HFFc6 (cell line): Measurements from ENCODE around the gene MYBPHL. TPM values are rescaled to one million over a fixed set of nuclear protein-coding genes. Genes with fewer than 3 reads are reported as not detected.

Source experiments
- DNase-seq: peaks from one replicate; pipeline ENCODE4 v3.0.0-alpha.2; 2018
- H3K27ac Mint-ChIP-seq: 2 replicates; pipeline ENCODE4 v1.8.0; 2020; ENCODE audit warnings: mild to moderate bottlenecking, mixed read lengths
- H3K27me3 Mint-ChIP-seq: 2 replicates; pipeline ENCODE4 v1.8.0; 2021; ENCODE audit warnings: mild to moderate bottlenecking, moderate library complexity, mixed read lengths; ENCODE audit not compliant: insufficient read depth
- H3K36me3 Mint-ChIP-seq: 2 replicates; pipeline ENCODE4 v1.8.0; 2021; ENCODE audit warnings: low read depth, mixed read lengths
- H3K4me1 Mint-ChIP-seq: 2 replicates; pipeline ENCODE4 v1.8.0; 2020; ENCODE audit warnings: low read depth, mixed read lengths
- H3K4me3 Mint-ChIP-seq: 2 replicates; pipeline ENCODE4 v1.8.0; 2020; ENCODE audit warnings: mild to moderate bottlenecking, moderate library complexity, mixed read lengths
- H3K9me3 Mint-ChIP-seq: 2 replicates; pipeline ENCODE4 v1.8.0; 2020; ENCODE audit warnings: mild to moderate bottlenecking, mixed read lengths
- CTCF ChIP-seq: fragments of 200-600 bp; sonication (generic); IDR thresholded peaks from 2 replicates; pipeline ENCODE4 v1.5.0; 2021; ENCODE audit warnings: antibody characterized with exemption, mild to moderate bottlenecking
- total RNA-seq, 6 experiments: library from RNA; stranded (reverse); fragmentation: NEBNext Ultra II Directional; extraction: Animal tissue kit (Norgen Biotek cat#: 25700); gene quantifications; 2 replicates in 1 of 6; 3 replicates in 5 of 6; pipeline ENCODE4 v1.2.3, GENCODE V29; 2021

The MYBPHL gene
- total RNA-seq, 6 experiments from 2014 or later: not detected

GRCh38 chr1:109350182-109350581, 43.4 kb upstream of the MYBPHL start:
- Mint-ChIP-seq H3K4me1 (no peaks in the 10 kb centered on the region), H3K4me3 (no peak overlapping the region), H3K27me3 (no peaks in the 10 kb centered on the region; the same call in 1 of the 2 replicates), H3K27ac (no peak overlapping the region), H3K9me3 (no peaks in the 10 kb centered on the region), H3K36me3 (no peaks in the 10 kb centered on the region)
- no peak for DNase-seq
- TF ChIP-seq CTCF: no peak

DNA sequence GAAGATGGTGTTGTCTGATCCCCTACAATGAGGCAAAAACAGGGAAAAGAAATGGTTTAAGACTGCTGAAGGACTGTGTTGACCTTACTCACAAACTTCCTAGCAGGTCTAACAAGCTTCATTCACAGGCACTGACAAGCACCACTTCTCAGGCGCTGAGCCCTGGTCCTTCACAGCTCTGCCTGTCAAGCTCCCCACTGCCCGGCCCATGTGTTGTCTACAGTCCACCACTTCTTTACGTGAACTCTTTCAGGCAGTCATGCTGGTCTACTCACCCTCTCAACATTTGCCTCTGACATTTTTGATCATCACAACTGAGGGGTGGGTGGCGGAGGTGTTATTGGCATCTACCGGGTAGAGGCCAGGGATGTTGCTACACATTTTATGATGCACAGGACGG, 40.7 kb upstream of the MYBPHL start:
- Mint-ChIP-seq H3K27me3 (no peaks in the 10 kb centered on the region; the same call in 1 of the 2 replicates), H3K9me3 (no peaks in the 10 kb centered on the region), H3K4me3 (no peak overlapping the region), H3K27ac (no peak overlapping the region), H3K36me3 (peaks cover 13% of the 10 kb centered on the region), H3K4me1 (no peaks in the 10 kb centered on the region)
- DNase-seq: no peak
- TF ChIP-seq CTCF: no peak

DNA sequence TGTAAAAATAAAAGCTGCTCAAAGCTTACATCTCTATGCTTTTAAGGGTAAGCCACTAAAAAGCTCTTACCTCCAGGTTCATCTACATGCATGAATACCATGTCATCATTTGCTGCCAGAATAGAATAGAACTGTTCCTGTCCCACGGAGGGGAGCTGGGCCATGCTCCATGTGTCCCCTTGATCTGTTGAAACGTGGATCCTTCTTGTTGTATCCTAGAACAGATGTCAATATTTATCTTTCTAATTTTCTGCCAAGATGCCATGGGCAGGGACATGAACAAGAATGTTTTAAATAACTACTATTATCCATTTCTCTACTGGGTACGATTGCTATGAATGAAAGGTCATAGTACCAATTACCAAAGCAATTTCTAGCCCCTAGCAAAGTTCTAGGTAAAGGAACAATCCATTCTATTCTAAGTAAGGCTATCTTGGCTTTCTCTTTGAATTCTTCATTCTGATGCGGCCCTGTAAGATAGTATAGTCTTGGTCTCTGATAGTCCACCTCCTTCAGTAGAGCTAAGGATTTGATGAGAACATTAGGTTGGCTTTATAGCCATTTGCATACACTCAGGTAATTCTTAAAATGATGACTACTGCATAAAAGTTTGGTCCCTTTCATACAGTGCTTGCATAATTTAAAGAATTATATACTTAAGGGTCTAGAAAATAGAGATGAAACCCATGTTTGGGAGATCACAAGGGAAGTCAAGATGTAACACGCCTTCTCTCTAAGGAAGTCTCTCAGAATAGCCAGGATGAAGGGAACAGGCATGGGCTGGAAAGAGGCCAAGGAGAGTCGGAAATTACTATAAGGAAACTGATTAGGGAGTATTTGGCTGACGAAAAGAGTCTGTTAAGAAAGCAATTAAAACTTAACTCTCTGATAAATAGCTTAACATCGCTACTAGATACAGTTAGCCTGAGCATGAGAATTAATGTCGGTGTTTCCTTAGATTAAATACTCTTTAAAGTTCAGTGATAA, 35.4 kb upstream of the MYBPHL start:
- no peak for TF ChIP-seq CTCF
- H3K4me3 Mint-ChIP-seq: no peak overlapping the region
- no peak for DNase-seq
- peaks cover 26% of the 10 kb centered on the region for H3K36me3 Mint-ChIP-seq
- H3K4me1 Mint-ChIP-seq: no peaks in the 10 kb centered on the region
- H3K9me3 Mint-ChIP-seq: no peaks in the 10 kb centered on the region
- peaks cover 2% of the 10 kb centered on the region; the same call in 1 of the 2 replicates for H3K27me3 Mint-ChIP-seq
- no peak overlapping the region for H3K27ac Mint-ChIP-seq

- H3K4me1 Mint-ChIP-seq: no peaks in the 10 kb centered on the region
- no peak for DNase-seq
- H3K27me3 Mint-ChIP-seq: 0 out of 2 replicates have a peak, but pooled peaks cover 2% of the 10 kb centered on the region
- no peak for TF ChIP-seq CTCF
- no peak overlapping the region for H3K27ac Mint-ChIP-seq
- H3K4me3 Mint-ChIP-seq: no peak overlapping the region
- H3K36me3 Mint-ChIP-seq: peaks cover 34% of the 10 kb centered on the region
- H3K9me3 Mint-ChIP-seq: no peaks in the 10 kb centered on the region
Observed at GRCh38 chr1:109338608-109339007, 31.8 kb upstream of the MYBPHL start.

- DNase-seq: no peak
- Mint-ChIP-seq H3K4me3 (no peak overlapping the region), H3K27ac (no peak overlapping the region), H3K4me1 (no peaks in the 10 kb centered on the region), H3K9me3 (peaks cover 3% of the 10 kb centered on the region), H3K27me3 (peaks cover 2% of the 10 kb centered on the region; the same call in 1 of the 2 replicates), H3K36me3 (peaks cover 35% of the 10 kb centered on the region)
- TF ChIP-seq CTCF: no peak
Observed at GRCh38 chr1:109338091-109338490, 31.3 kb upstream of the MYBPHL start.
